Subcutaneous adipose tissue (tissue), 4 donors: ENCODE data around the gene TLN1. TPM values are rescaled to one million over a fixed set of nuclear protein-coding genes. Genes with fewer than 3 reads are reported as not detected.

Source experiments
- total RNA-seq, 4 donors: library from RNA; depleted of rRNA; stranded (reverse); fragments of >200 nt; gene quantifications; one replicate each; pipeline ENCODE4 v1.1.0, GENCODE V29; 2016
- TF ChIP-seq, protein P1 (sequence below): fragments of 450-650 bp; IDR thresholded peaks from one replicate; pipeline ENCODE4 v1.5.1; 2016; ENCODE audit warnings: low read depth, mild to moderate bottlenecking, control low read depth, antibody characterized with exemption, moderate library complexity

Gene TLN1
- total RNA-seq, 4 donors from 2014 or later = 247 to 590 (median 461) TPM

DNA sequence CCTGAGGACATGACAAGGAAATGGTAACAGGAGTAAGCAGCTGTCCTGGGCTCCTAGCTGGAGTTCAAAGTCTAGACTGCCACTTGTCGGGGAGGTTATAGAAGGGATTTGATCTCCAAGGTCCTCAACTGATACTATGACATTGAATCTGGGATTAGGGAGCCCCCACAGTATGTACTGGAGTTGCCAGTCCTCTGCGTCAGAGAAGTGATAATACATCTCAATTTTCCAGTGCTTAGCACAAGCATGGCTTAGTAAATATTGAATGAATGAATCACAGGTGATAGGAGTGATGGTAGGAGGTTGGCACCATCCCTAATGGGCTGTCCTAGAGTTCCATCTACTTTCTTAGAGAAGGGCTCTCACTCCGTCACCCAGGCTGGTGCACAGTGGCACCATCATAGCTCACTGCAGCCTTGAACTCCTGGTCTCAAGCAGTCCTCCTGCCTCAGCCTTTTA, 36.0 kb downstream of the TLN1 start:
- TF ChIP-seq, protein P1, sequence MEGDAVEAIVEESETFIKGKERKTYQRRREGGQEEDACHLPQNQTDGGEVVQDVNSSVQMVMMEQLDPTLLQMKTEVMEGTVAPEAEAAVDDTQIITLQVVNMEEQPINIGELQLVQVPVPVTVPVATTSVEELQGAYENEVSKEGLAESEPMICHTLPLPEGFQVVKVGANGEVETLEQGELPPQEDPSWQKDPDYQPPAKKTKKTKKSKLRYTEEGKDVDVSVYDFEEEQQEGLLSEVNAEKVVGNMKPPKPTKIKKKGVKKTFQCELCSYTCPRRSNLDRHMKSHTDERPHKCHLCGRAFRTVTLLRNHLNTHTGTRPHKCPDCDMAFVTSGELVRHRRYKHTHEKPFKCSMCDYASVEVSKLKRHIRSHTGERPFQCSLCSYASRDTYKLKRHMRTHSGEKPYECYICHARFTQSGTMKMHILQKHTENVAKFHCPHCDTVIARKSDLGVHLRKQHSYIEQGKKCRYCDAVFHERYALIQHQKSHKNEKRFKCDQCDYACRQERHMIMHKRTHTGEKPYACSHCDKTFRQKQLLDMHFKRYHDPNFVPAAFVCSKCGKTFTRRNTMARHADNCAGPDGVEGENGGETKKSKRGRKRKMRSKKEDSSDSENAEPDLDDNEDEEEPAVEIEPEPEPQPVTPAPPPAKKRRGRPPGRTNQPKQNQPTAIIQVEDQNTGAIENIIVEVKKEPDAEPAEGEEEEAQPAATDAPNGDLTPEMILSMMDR = no peak

DNA sequence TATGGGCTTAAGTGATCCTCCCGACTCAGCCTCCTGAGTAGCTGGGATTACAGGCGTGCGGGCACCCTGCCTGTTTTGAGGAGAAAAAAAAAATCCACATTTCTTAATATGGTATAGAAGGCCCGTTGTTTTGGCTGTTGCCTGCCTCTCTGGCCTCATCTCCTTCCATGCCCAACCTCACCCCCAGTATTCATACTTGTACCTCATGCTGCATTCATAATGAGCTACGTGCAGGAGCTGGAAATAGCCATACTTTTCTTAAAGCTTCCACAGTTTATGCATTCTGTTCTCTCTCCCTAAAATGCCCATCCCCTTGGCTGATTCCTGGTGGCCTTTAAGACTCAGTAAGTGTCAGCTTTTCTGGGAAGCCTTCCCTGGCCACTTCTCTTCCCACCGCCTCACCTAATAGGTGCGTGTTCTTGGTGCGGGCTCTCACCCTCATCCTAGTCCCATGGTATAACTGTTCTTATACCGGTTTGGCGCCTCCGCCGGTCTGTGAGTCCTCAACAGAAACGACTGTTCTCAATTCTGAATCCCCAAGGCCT, 40.2 kb downstream of the TLN1 start:
- TF ChIP-seq, protein P1 = no peak

DNA sequence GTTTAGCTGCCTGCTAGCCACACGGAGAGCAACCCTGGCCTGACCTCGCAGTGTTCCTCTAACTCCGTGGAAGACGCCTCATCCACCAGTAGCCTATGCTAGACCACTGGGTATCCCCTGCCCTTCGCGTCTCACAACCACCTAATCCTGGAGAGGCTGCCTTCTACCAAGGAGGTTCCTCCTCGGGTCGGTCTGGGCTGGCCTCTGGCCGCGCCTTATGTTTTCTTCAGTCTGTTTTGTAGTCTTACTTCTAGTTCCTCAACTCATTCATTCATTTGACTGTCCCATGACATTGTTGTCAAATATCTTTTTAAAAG, 40.7 kb downstream of the TLN1 start:
- TF ChIP-seq, protein P1 = no peak

DNA sequence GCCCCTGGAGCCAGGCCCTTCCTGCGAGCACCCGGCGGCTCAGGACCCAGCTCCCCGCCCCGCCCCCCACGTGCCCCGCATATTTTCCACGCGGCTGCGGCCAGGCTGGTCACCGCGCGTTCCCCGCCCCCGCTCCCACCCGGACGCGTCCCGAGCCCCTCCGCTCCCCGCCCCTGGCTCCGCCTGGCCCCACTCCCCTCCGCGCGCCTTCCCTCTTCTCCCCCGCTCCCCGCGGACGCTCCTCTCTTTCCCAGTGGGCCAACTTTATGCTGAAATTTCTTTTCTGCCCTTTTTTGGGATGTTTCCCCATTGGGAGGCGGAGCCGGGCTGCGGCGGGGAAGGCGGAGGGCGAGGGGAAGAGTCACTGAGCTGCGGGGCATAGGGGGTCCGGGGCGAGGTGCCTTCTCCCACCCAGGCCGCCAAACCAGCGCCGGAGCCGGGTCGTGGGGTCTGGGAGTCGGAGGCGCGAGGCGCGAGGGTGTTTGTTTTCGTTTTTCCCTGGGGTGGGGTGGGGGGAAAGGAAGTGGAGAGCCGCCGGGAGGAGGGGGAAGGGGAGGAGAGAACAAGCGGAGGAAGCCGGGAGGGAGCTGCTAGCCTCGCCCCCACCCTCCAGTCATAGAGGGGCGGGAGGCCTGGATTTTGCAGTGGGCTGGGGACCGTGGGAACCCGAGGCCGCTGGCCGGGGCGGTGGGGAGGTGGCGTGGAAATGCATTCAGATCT, 41.2 kb downstream of the TLN1 start:
- TF ChIP-seq, protein P1 = no peak

DNA sequence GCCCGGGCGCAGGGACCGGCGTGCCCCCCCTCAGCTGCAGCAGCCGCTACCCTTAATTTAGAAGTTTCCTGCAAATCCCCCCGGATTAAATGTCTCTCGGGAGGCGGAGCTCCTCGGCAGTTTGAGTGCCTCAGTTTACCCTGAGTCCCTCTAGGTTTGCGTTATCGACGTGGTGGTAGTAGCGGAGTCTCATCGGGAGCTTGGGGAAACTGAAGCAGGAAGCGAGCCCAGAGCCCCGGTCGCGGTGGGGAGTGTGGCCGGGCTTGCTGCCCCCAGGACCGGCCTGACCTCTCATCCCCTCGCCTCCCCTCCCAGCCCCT, 41.7 kb downstream of the TLN1 start:
- TF ChIP-seq, protein P1 = no peak

DNA sequence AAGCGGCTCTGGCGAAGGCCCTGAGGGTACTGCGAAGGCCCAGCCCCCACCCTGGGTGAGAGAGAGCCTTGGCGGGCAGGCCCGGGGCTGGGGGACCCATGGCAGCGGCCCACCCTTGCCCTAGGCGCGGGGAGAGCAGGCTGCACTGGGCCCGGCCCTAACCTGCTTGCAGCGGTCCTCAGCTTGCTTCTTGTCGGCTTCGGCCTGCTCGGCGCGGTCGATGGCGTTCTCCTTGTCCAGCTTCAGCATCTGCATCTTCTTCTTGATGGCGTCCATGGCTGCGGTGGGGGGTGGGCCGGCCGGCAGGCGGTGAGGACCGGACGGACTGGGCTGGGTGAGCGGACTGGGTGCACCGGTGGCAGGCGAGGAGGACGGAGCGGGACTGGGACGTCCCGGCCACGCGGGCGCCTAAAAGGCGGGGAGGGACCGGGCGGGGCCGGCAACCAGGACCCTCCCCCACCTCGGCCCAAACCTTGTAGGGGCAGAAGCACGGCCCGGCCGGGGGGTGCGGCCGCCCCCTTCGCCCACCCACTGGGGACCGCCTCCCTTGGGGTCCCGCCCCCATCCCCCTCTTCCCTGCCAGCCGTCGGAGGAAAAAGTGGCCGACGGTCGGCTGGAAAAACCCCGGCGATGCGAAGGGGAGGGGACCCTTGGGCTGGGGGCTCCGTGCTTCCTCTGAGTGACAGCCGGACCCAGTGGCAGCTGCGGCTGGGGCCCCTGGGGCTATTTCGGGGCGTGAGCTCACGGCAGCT, 42.3 kb downstream of the TLN1 start, which contains the start of gene TPM2:
TSS of gene TPM2 (minus strand) at position 384 of the 752 bp plus-strand sequence. CDS start at position 276, 108 bp downstream.
- TF ChIP-seq, protein P1 = no peak
